GM19397 (cell line): ENCODE data around the gene EFCAB6.

Experiments
- ATAC-seq: cut with Tn5 transposase; IDR thresholded peaks from one replicate; pipeline ENCODE4 v1.9.1; 2021; ENCODE audit warnings: mild to moderate bottlenecking, moderate library complexity; ENCODE audit not compliant: unreplicated experiment

EFCAB6 gene

DNA sequence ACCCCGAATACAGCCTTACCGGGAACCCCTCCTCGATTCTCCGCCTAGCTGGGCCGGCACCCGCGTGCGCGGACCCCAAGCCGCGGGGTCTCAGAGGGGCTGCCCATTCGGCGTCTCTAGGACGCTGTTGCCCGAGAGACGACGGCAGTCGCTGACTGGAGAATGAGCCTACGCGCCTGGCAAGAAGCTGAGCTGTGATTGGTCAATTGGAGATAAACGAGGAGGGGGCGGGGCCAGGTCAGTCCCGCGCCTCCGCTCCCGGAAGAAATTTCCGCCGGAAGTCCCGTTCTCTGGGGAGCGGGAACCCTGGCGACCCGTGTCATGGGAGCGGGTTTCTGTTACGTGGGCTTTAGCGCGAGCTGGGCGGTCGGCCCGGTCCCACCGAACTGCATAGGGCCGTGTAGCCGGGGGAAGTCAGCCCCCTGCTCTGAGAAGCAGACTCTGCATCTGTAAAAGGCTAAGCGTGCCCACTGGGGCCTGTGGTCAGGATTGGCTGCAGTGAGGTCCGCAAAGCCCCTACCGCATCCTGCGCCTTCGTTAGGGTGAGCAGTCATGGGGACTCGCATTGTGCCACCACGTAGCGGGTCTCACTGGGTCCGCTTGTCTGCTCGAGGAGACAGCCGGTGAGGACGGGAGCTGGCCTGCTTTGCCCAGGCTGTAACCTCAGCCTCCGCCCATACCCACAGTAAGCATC is at the start of gene EFCAB6:
TSS of gene EFCAB6 (minus strand) at position 157 of the 694 bp plus-strand sequence. CDS start 29,987 bp downstream, outside the sequence.
- ATAC-seq, result peak; percentile 88

- ATAC-seq, result no peak
Observed at GRCh38 chr22:43861529-43861928, 49.4 kb upstream of the EFCAB6 start.

- no peak for ATAC-seq
Observed at GRCh38 chr22:43860831-43861230, 48.7 kb upstream of the EFCAB6 start.

GRCh38 chr22:43860126-43860525 is 48.0 kb upstream of the EFCAB6 start:
- no peak for ATAC-seq

GRCh38 chr22:43859621-43860020 is 47.5 kb upstream of the EFCAB6 start:
- no peak for ATAC-seq

GRCh38 chr22:43859176-43859575 is 47.1 kb upstream of the EFCAB6 start:
- ATAC-seq, result no peak

DNA sequence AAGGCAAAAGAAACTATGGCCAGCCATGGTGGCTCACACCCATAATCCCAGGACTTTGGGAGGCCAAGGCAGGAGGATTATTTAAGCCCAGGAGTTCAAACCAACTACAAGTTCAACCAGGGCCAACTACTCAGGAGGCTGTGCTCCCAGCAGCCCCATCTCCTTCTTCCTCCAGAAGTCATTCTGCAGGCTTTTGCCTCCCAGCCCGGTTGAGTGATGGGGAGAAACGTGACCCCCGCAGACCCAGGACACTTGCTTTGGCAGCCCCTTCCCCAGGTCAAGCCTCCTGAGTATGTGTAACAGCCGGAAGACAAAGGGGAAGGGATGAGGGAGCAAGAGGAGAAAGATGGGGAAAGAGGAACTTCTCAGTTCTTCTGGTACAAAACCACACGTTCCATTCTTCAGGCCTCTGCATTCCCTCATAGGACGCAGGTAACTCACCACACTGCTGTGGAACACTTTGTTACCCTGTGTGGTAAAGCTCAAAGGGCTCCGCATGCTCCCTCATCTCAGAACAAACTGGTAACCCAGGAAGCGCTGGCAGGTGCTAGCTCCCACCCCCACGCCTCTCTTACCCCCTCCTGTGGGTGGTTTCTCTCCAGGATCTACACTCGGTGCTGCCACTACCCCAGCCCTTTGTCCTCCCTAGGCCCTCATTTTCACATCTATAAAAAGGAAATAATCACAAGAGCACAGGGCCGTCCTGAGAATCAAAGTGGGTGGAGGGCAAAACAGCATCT is 46.2 kb upstream of the EFCAB6 start:
- ATAC-seq, result no peak

GRCh38 chr22:43857367-43857766 is 45.3 kb upstream of the EFCAB6 start:
- ATAC-seq, result no peak

GRCh38 chr22:43855431-43855830 is 43.3 kb upstream of the EFCAB6 start:
- ATAC-seq, result no peak

DNA sequence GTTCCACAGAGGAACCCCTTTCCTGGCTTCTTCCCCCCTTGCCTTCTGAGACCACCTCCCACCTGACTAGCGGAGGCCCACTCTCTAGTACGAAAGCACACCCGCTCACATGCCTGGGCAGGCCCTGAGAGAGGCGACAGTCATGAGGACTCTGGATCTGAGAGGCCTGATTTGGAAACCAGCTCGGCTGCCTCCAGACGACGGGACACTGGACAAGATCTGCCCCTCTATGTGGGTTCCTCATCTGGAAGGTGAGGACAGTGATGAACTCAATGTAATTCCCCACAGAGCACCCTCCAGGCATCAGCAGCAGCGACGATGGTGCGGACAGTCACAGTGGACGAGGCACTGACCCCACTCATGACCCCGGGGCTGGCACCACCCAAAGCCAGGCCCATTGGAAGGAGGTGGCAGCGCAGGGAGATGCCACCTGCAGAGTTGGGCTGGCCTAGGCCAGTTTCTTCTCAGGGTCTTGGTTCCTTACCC is 42.7 kb upstream of the EFCAB6 start:
- no peak for ATAC-seq

GRCh38 chr22:43854121-43854785 is 42.1 kb upstream of the EFCAB6 start:
- no peak for ATAC-seq

DNA sequence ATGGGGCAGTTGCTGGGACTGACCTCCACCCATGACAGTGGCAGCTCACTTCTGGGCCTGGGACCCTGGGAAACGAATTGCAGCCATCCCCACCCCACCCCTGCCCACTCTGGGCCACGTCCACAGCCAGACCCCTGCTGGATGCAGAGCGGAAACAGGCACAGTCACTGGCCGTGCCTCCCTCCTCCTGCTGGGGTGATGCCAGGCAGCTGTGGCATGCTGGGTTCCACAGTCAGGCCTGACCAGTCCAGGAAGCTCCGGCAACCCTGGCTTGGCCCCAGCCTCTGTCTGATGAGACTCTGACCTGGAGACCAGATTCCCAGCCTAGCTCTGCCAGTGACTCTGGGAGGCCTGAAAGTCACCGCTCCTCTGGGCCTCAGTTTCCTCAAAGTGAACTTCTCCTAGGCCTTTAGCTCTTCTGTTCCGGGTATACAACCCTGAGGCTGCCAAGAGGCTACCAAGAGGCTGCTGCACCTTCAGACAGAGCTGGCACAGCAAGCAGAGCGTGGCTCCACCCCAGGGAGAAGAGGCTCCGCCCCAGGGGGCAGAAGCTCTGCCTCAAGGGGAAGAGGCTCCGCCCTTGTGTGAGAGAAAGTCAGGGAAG is 41.3 kb upstream of the EFCAB6 start:
- no peak for ATAC-seq

- ATAC-seq, result no peak
Observed at GRCh38 chr22:43852573-43853327, 40.6 kb upstream of the EFCAB6 start.

DNA sequence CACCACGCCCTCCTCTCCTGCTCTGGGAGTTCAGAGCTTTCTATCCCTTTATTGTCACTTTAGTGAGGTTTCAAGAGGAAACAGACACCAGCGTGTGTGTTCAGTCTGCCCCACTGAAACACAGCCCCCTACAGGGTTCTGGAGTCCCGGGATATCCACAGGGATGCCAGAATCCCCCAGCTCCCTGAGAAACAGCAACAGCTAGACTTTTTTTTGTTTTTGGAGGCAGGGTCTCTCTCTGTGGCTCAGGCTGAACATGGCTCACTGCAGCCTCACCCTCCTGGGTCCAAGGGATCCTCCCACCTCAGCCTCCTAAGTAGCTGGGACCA is 39.8 kb upstream of the EFCAB6 start:
- no peak for ATAC-seq

DNA sequence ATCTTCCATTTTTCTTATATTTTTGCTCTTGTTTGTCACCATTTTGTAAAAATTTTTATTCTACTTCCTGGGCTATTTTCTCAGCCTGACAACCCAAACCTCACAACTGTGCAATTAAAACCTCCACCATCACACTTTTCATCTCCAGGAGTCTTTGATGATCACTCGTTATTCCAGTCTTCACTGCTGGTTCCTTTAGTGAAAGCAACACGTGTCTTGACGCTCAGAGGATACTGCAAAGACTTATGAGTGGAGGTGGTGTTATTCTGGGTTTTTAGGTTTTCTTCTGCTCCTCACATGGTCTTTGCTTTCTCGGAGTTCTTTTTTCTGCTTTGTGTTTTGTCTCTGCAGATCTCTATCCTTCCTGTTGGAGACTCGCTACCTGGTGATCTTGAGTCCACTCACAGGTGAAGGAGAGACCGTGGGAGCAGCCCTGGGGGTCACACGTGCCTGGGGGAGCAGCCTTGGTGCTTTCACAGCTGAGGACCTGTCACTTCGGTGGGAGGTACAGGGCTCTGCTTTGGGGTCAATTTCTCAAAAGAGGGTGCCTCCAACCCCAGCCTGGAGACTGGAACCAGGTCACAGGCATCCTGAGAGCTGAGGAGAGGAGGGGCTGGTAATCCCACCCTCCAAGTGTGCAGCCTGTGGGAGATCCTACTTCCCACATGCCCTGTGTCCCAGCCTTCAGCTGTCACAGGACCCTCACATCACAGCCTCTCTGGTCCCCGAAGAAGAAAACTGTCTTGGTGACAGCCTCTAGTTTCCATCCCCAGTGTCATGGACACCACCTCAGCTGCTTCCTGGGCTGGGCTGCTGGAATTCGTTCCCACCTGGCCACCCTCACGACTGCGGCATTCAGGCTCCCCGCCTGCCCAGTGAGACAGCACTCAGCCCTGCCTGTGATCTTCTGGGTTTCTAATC is 39.2 kb upstream of the EFCAB6 start:
- no peak for ATAC-seq

- no peak for ATAC-seq
Observed at GRCh38 chr22:43850529-43850928, 38.4 kb upstream of the EFCAB6 start.

- no peak for ATAC-seq
Observed at GRCh38 chr22:43849731-43850130, 37.6 kb upstream of the EFCAB6 start.

DNA sequence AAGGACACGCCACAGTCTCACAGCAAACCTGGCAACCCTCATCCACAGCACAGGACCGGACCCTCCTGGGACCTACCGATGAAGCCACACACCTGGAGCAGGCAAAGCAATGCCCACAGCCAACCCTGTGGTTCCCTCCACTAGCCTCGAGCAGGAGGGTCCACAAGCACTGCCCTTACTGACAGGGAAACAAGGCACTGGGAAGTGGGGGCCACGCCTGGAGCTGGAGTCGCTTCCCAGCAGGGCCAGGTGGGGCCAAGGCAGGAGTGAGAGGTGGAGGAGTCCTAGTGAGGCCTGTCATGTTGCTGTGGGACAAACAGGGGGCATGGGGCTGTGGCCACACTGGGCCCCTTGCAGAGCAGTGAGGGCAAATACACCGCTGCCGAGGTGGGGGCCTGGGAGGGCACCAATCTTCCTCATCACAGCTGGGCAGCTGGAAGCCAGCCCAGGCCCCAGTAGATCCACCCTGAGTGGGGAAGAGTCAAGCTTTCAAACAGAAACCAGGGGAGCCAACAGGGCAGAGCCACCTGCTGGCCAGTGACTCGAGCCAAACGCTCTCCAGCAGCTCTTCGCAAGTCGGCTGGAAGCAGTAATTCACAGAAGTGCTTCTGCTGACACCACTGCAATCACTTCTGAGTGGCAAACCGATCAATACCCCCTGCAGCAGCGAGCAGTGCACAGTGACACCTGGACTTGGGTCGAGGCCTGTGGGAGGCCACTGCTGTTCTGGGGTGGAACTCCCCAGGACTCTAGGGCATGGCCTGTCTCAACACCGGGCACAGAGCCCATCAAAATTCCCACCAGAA is 36.5 kb upstream of the EFCAB6 start:
- ATAC-seq, result no peak
